ENCODE results near the gene NUP160. TPM values are rescaled to one million over a fixed set of nuclear protein-coding genes. Genes with fewer than 3 reads are reported as not detected.

NUP160 gene
- total and polyA plus RNA-seq, 2 of the 8 experiments (the other 6 are each of a cell fraction or from before 2014, with no cell fraction given) = 44.6 to 100 TPM

- CTCF ChIA-PET (ENCODE audit: partially characterized antibody) = interaction anchor here (0.6 kb wide), 1 partner anchor 62 kb away, joined by 3 read pairs; no protein-coding TSS in a partner anchor
- FAIRE-seq = no peak
Observed at GRCh38 chr11:47788181-47788580, 60.0 kb downstream of the NUP160 start.

More at GRCh38 chr11:47788181-47788580, 60.0 kb downstream of the NUP160 start:
- no peak overlapping the region for H3K9ac ChIP-seq (replicated peaks in 1 of 4; ENCODE audit: extremely low read depth in 1 of 4, low read depth in 3 of 4, low read length in 3 of 4)
- no peaks in the 10 kb centered on the region for H3K4me1 ChIP-seq (replicated peaks in 1 of 4; ENCODE audit: control insufficient read depth in 3 of 4, insufficient read depth in 4 of 4, low read length in 3 of 4)
- H2BK15ac ChIP-seq (ENCODE audit: low read length) = no peak overlapping the region
- no peak overlapping the region for H4K91ac ChIP-seq (replicated peaks; ENCODE audit: insufficient read length, low read length)
- no peak overlapping the region for H2BK5ac ChIP-seq (ENCODE audit: low read depth, low read length)
- H2AK5ac ChIP-seq (ENCODE audit: low read depth, low read length) = no peak overlapping the region
- no peak overlapping the region for H3K14ac ChIP-seq (ENCODE audit: insufficient read length)
- H3K56ac ChIP-seq (replicated peaks; ENCODE audit: insufficient read length, low read depth, low read length) = no peak overlapping the region
- no peak overlapping the region for H3K23ac ChIP-seq (ENCODE audit: insufficient read length)
- no peak for TF ChIP-seq SP1 (IDR thresholded peaks at IDR 0.05; ENCODE audit: low read depth, low read length)
- no peak for TF ChIP-seq NRF1 (IDR thresholded peaks at IDR 0.05; ENCODE audit: low read depth, low read length)
- no peak for TF ChIP-seq TAF7 (optimal IDR thresholded peaks at IDR 0.05; ENCODE audit: borderline replicate concordance, low read depth, low read length)
- TF ChIP-seq POLR2AphosphoS5 (IDR thresholded peaks at IDR 0.05; ENCODE audit: low read depth, low read length) = no peak
- no peak for TF ChIP-seq EZH2 (IDR thresholded peaks at IDR 0.05; ENCODE audit: low read depth, low read length, severe bottlenecking)
- no peak for TF ChIP-seq RXRA (IDR thresholded peaks at IDR 0.05; ENCODE audit: insufficient read depth, low read depth, low read length)
- TF ChIP-seq KDM4A (IDR thresholded peaks at IDR 0.05; ENCODE audit: low read depth, low read length, severe bottlenecking) = no peak
- no peak for TF ChIP-seq BACH1 (IDR thresholded peaks at IDR 0.05; ENCODE audit: low read length)
- TF ChIP-seq HDAC2 (IDR thresholded peaks at IDR 0.05; ENCODE audit: borderline replicate concordance in 1 of 2, low read depth in 2 of 2, low read length in 2 of 2) = no peak
- no peak for TF ChIP-seq KDM5A (IDR thresholded peaks at IDR 0.05; ENCODE audit: low read length)
- no peaks in the 10 kb centered on the region for H3K9me3 ChIP-seq (ENCODE audit: insufficient read depth in 2 of 2, low read depth in 1 of 2, low read length in 1 of 2)
- no peaks in the 10 kb centered on the region for H3K79me1 ChIP-seq (ENCODE audit: low read depth, low read length)
- H3K4ac ChIP-seq (replicated peaks; ENCODE audit: insufficient read length, low read depth, low read length) = no peak overlapping the region
- 94% methylated on average over 7 of the region's 7 CpGs; no CpG with 5 or more reads in 1 of the 2 experiments for WGBS, 2 experiments (ENCODE audit: extremely low coverage in 1 of 2, insufficient coverage in 1 of 2, insufficient read length in 1 of 2, insufficient replicate concordance in 2 of 2, low coverage in 1 of 2, low lambda C conversion rate in 2 of 2, missing lambda C conversion rate in 1 of 2)
- H4K8ac ChIP-seq (ENCODE audit: extremely low read depth, insufficient read depth, low read length) = no peak overlapping the region
- no peak overlapping the region for H2BK20ac ChIP-seq (ENCODE audit: low read length)
- POLR2A ChIA-PET (ENCODE audit: partially characterized antibody) = interaction anchor here (0.9 kb wide), 1 partner anchor 13 kb away, joined by 3 read pairs; no protein-coding TSS in a partner anchor
- H3K79me2 ChIP-seq (ENCODE audit: control insufficient read depth in 1 of 2, insufficient read depth in 2 of 2, low read length in 2 of 2) = no peaks in the 10 kb centered on the region
- no peak for DNase-seq (ENCODE audit: low read depth in 1 of 2, low spot score in 2 of 2)
- H3K27me3 ChIP-seq (replicated peaks in 1 of 4; ENCODE audit: control insufficient read depth in 3 of 4, extremely low read depth in 1 of 4, insufficient read depth in 3 of 4, low read length in 3 of 4) = no peaks in the 10 kb centered on the region
- H4K5ac ChIP-seq (ENCODE audit: insufficient read length, low read depth, low read length) = no peak overlapping the region
- H3K27ac ChIP-seq (ENCODE audit: low read depth, low read length) = no peak overlapping the region
- H3K36me3 ChIP-seq (ENCODE audit: control insufficient read depth in 2 of 4, insufficient read depth in 4 of 4, low read length in 3 of 4) = peaks cover 26 to 92% (median 68%) of the 10 kb centered on the region in 4 experiments
- no peaks in the 10 kb centered on the region for H3K23me2 ChIP-seq (ENCODE audit: low read depth, low read length)
- no peak overlapping the region for H3K4me3 ChIP-seq (ENCODE audit: extremely low read depth in 1 of 4, insufficient read depth in 2 of 4, low read depth in 3 of 4, low read length in 4 of 4)
- H2BK120ac ChIP-seq (replicated peaks; ENCODE audit: low read depth, low read length) = no peak overlapping the region
- no peak overlapping the region for H3K4me2 ChIP-seq (ENCODE audit: insufficient read depth in 1 of 2, low read depth in 2 of 2, low read length in 2 of 2)
- H3K18ac ChIP-seq (ENCODE audit: extremely low read depth, low read length) = no peak overlapping the region
- no peak overlapping the region for H2AFZ ChIP-seq (ENCODE audit: low read length)
- peaks cover 0 to 2% of the 10 kb centered on the region in 2 experiments for H4K20me1 ChIP-seq (replicated peaks in 1 of 2; ENCODE audit: control insufficient read depth in 1 of 2, insufficient read depth in 2 of 2, low read length in 2 of 2)
- H2BK12ac ChIP-seq (ENCODE audit: low read depth, low read length) = no peak overlapping the region
